Thoracic aorta (tissue), 2 donors: ENCODE data around the gene SETD1A. TPM values are rescaled to one million over a fixed set of nuclear protein-coding genes. Genes with fewer than 3 reads are reported as not detected.

ENCODE experiments used
- ATAC-seq: fragments of 150-250 bp; one replicate; pipeline ENCODE4 v1.8.0; 2017; ENCODE audit warnings: low read depth; ENCODE audit not compliant: insufficient number of reproducible peaks, low FRiP score
- DNase-seq: peaks from one replicate; pipeline ENCODE4 v3.0.0-alpha.2; 2020; ENCODE audit warnings: low spot score
- H3K27ac ChIP-seq, 2 donors: fragments of 200-600 bp; sonication (generic); 1 replicate in 1 of 2; 2 replicates in 1 of 2; pipeline ENCODE4 v1.5.1; 2016; ENCODE audit warnings: mild to moderate bottlenecking in 2 of 2, moderate library complexity in 2 of 2
- H3K27me3 ChIP-seq: fragments of 200-600 bp; sonication (generic); replicated peaks from 2 replicates; pipeline ENCODE4 v1.6.0; 2016; ENCODE audit warnings: mild to moderate bottlenecking; ENCODE audit not compliant: insufficient read depth
- H3K36me3 ChIP-seq: fragments of 200-600 bp; sonication (generic); one replicate; pipeline ENCODE4 v1.5.1; 2016
- H3K4me1 ChIP-seq, 2 donors: fragments of 200-600 bp; sonication (generic); 1 replicate in 1 of 2; 2 replicates in 1 of 2; pipeline versions ENCODE4 v1.5.1 to v1.6.0; 2016; ENCODE audit warnings: low read depth in 2 of 2, mild to moderate bottlenecking in 1 of 2; ENCODE audit not compliant: control insufficient read depth in 1 of 2
- H3K4me3 ChIP-seq: fragments of 200-600 bp; sonication (generic); 2 replicates; pipeline ENCODE4 v1.5.1; 2016; ENCODE audit warnings: mild to moderate bottlenecking
- H3K9me3 ChIP-seq: fragments of 200-600 bp; sonication (generic); 2 replicates; pipeline ENCODE4 v1.5.1; 2016
- CTCF ChIP-seq: fragments of 200-600 bp; sonication (generic); IDR thresholded peaks from one replicate; pipeline ENCODE4 v1.5.1; 2019; ENCODE audit warnings: antibody characterized with exemption
- total RNA-seq, 2 donors: library from RNA; depleted of rRNA; stranded (reverse); fragments of >200 nt; gene quantifications; one replicate each; pipeline versions ENCODE4 v1.1.0 to v1.2.3, GENCODE V29; 2016

SETD1A gene
- total RNA-seq, 2 donors from 2014 or later, result 7.4 to 14.6 TPM

GRCh38 chr16:30947859-30948666 is 9.5 kb upstream of the SETD1A start:
- ATAC-seq (peak; percentile 54), DNase-seq (peak; percentile 84)
- TF ChIP-seq CTCF, result no peak
- H3K36me3 ChIP-seq, result peaks cover 7% of the 10 kb centered on the region
- H3K27me3 ChIP-seq, result no peaks in the 10 kb centered on the region
- no peaks in the 10 kb centered on the region for H3K9me3 ChIP-seq
- H3K4me1 ChIP-seq, result peaks cover 25 to 37% of the 10 kb centered on the region in 2 donors
- H3K4me3 ChIP-seq, result peak overlapping the region; percentile 100
- peak overlapping the region; percentile 89 to 97 for H3K27ac ChIP-seq

GRCh38 chr16:30948667-30949649 is 8.6 kb upstream of the SETD1A start, which contains the start of gene ORAI3:
Gene ORAI3, plus strand, starts transcription at chr16:30949068. Its CDS starts 222 bp downstream, at chr16:30949290.
- DNase-seq (no peak), ATAC-seq (no peak)
- peak within 1 kb of the TSS; percentile 100 for H3K4me3 ChIP-seq
- TF ChIP-seq CTCF, result no peak
- H3K4me1 ChIP-seq, result peaks cover 25 to 46% of the 10 kb centered on the region in 2 donors
- peak within 1 kb of the TSS; percentile 89 to 97 for H3K27ac ChIP-seq
- H3K36me3 ChIP-seq, result peaks cover 7% of the 10 kb centered on the region
- no peaks in the 10 kb centered on the region for H3K27me3 ChIP-seq
- no peaks in the 10 kb centered on the region for H3K9me3 ChIP-seq

GRCh38 chr16:30949650-30950515 is 7.7 kb upstream of the SETD1A start:
- peaks cover 25 to 46% of the 10 kb centered on the region in 2 donors for H3K4me1 ChIP-seq
- peak overlapping the region; percentile 100 for H3K4me3 ChIP-seq
- H3K27me3 ChIP-seq, result no peaks in the 10 kb centered on the region
- H3K36me3 ChIP-seq, result no peaks in the 10 kb centered on the region
- ATAC-seq (no peak), DNase-seq (no peak)
- H3K27ac ChIP-seq, result peak overlapping the region; percentile 89 to 97
- TF ChIP-seq CTCF, result no peak
- no peaks in the 10 kb centered on the region for H3K9me3 ChIP-seq

- Histone ChIP-seq H3K36me3 (no peaks in the 10 kb centered on the region), H3K4me3 (peak overlapping the region; percentile 100), H3K27me3 (no peaks in the 10 kb centered on the region), H3K27ac (peak overlapping the region; percentile 89 to 97), H3K4me1 (peaks cover 25 to 46% of the 10 kb centered on the region in 2 donors), H3K9me3 (no peaks in the 10 kb centered on the region)
- no peak for DNase-seq
- no peak for TF ChIP-seq CTCF
- ATAC-seq, result no peak
These were observed 7.0 kb upstream of the SETD1A start for GRCh38 chr16:30950516-30951065.
